HG03342 (cell line): ENCODE measurements around the gene MBOAT7.

Experiments used
- ATAC-seq: cut with Tn5 transposase; IDR thresholded peaks from one replicate; pipeline ENCODE4 v1.9.1; 2021; ENCODE audit warnings: mild to moderate bottlenecking, moderate library complexity; ENCODE audit not compliant: unreplicated experiment

MBOAT7 gene

GRCh38 chr19:54147676-54148075 is 41.7 kb downstream of the MBOAT7 start:
- ATAC-seq: no peak

- ATAC-seq: no peak
Observed at GRCh38 chr19:54145541-54146158, 43.7 kb downstream of the MBOAT7 start.

- ATAC-seq: no peak
Observed at GRCh38 chr19:54142166-54142780, 47.1 kb downstream of the MBOAT7 start.

GRCh38 chr19:54141356-54141755 is 48.0 kb downstream of the MBOAT7 start:
- ATAC-seq: no peak

GRCh38 chr19:54138489-54139256 is 50.7 kb downstream of the MBOAT7 start:
- no peak for ATAC-seq

- no peak for ATAC-seq
Observed at GRCh38 chr19:54137699-54138488, 51.5 kb downstream of the MBOAT7 start, which contains the start of gene CNOT3. TSS of gene CNOT3 (plus strand) at chr19:54137762. CDS start at chr19:54142979, 5,217 bp downstream.

- ATAC-seq: peak; percentile 78
Observed at GRCh38 chr19:54136864-54137698, 52.3 kb downstream of the MBOAT7 start.

- ATAC-seq: no peak
Observed at GRCh38 chr19:54136086-54136863, 53.1 kb downstream of the MBOAT7 start.

- ATAC-seq: no peak
Observed at GRCh38 chr19:54133957-54134590, 55.3 kb downstream of the MBOAT7 start.

GRCh38 chr19:54133312-54133956 is 55.9 kb downstream of the MBOAT7 start:
- ATAC-seq: no peak

GRCh38 chr19:54129617-54129996 is 59.8 kb downstream of the MBOAT7 start:
- ATAC-seq: no peak

- no peak for ATAC-seq
Observed at GRCh38 chr19:54128796-54129616, 60.4 kb downstream of the MBOAT7 start.

GRCh38 chr19:54128441-54128725 is 61.0 kb downstream of the MBOAT7 start:
- no peak for ATAC-seq

GRCh38 chr19:54127688-54128440 is 61.5 kb downstream of the MBOAT7 start:
- no peak for ATAC-seq

GRCh38 chr19:54125713-54126112 is 63.7 kb downstream of the MBOAT7 start:
- no peak for ATAC-seq

- no peak for ATAC-seq
Observed at GRCh38 chr19:54124393-54124792, 65.0 kb downstream of the MBOAT7 start.

- no peak for ATAC-seq
Observed at GRCh38 chr19:54123682-54124081, 65.7 kb downstream of the MBOAT7 start.
